ENCODE data around the gene LRBA. TPM values are rescaled to one million over a fixed set of nuclear protein-coding genes. Genes with fewer than 3 reads are reported as not detected.

The LRBA gene
- total and polyA plus RNA-seq, 12 donors: 6.2 to 31.2 (median 23.9) TPM

DNA sequence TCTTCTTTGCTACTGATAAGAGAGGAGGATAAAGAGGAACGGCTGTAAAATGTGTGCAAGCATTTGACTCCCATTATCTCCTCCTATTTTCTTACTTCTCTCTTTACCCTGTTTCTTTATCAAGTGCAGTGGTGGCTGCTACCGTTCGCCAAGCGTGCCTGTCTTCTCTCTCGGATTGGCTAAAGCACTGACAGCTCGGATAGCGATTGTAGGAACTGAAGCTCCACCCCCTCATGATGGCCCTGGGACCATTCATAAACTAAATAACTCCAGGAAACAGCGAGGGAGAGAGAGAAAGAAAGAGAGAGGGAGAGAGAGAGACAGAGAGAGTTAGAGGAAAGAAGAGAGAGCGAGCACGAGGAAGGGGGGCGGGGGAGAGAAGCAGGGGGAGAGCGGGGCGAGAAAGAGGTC, 433.4 kb downstream of the LRBA start:
- intact Hi-C loops (cut with DNase I): loop anchor here in 1 of 10 donors (10.0 kb wide), 1 partner anchor 287 kb away; no protein-coding TSS in a partner anchor
- DNase-seq: no peak
- H3K27ac ChIP-seq: no peak overlapping the region

DNA sequence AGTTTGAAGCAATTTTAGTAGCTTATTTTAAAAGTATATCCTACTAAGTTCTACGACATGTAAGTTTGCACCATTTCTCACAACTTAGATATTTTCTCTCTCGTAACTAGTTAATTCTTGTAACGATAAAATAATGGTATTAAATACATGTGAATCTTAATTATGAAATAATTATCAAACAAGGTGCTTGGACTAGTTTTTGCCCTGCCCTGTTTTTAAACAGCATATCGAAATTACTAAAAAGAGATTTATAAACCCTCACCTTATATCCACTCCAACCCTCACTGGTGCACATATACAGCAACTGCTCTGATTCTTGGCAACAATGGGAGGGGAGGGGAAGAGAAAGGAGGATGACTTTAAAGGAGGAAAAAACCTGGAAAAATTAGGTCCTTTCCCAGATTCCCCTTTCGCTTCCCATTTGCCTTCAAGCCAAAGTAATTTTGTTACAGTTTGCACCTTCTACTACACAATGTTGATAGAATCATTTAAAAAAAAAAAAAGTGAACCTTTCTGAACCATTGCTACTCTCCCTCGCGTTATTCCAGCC, 434.0 kb downstream of the LRBA start:
- H3K4me1 ChIP-seq: peaks cover 0 to 10% (median 0%) of the 10 kb centered on the region in 9 donors
- TF ChIP-seq, protein P1, sequence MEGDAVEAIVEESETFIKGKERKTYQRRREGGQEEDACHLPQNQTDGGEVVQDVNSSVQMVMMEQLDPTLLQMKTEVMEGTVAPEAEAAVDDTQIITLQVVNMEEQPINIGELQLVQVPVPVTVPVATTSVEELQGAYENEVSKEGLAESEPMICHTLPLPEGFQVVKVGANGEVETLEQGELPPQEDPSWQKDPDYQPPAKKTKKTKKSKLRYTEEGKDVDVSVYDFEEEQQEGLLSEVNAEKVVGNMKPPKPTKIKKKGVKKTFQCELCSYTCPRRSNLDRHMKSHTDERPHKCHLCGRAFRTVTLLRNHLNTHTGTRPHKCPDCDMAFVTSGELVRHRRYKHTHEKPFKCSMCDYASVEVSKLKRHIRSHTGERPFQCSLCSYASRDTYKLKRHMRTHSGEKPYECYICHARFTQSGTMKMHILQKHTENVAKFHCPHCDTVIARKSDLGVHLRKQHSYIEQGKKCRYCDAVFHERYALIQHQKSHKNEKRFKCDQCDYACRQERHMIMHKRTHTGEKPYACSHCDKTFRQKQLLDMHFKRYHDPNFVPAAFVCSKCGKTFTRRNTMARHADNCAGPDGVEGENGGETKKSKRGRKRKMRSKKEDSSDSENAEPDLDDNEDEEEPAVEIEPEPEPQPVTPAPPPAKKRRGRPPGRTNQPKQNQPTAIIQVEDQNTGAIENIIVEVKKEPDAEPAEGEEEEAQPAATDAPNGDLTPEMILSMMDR (IDR thresholded peaks at IDR 0.05): no peak
- H3K27me3 ChIP-seq: peaks cover 0 to 51% (median 0%) of the 10 kb centered on the region in 7 donors
- 90 to 92% methylated on average over 7 of the region's 7 CpGs for WGBS, 2 donors
- H3K4me3 ChIP-seq: no peak overlapping the region
- no peak overlapping the region for H3K27ac ChIP-seq
- DNase-seq (no peak), ATAC-seq (no peak)
- H3K36me3 ChIP-seq: peaks cover 0 to 8% (median 0%) of the 10 kb centered on the region in 9 donors
- intact Hi-C loops (cut with DNase I): loop anchor here in 1 of 10 donors (10.0 kb wide), 1 partner anchor 286 kb away; no protein-coding TSS in a partner anchor
- peaks cover 0 to 28% (median 0%) of the 10 kb centered on the region in 11 donors for H3K9me3 ChIP-seq

More for the DNA sequence above, 433.4 kb downstream of the LRBA start:
- peaks cover 0 to 8% (median 0%) of the 10 kb centered on the region in 9 donors for H3K36me3 ChIP-seq
- peak in 1 of 8 donors; percentile 35 for ATAC-seq
- H3K27me3 ChIP-seq: peaks cover 0 to 52% (median 0%) of the 10 kb centered on the region in 7 donors
- H3K9me3 ChIP-seq: peaks cover 0 to 28% (median 0%) of the 10 kb centered on the region in 11 donors
- peak overlapping the region in 5 of 10 donors; percentile 45 to 54 (median 52) for H3K4me3 ChIP-seq
- WGBS, 2 donors: 64 to 78% methylated on average over 13 of the region's 13 CpGs
- TF ChIP-seq, protein P1 (IDR thresholded peaks at IDR 0.05): no peak
- H3K4me1 ChIP-seq: peaks cover 0 to 10% (median 0%) of the 10 kb centered on the region in 9 donors

DNA sequence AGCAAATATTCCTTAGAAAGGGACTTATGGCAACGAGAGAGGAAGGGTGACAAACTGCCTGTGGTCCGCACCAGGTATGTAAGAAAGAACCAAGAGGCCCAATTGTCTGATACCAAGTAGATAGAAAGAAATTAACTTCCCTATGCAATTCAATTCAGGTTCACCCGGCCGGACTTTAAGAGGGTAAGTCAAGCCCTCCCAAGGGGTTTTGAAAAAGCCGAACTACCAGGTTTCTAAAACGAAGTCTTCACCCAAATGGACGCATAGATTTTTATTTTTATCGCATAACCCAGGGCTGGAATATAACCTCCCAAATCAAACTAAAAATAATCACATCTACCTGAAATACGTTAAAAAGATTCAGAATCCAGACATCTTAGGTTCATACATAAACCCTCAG, 434.8 kb downstream of the LRBA start:
- peaks cover 0 to 8% (median 0%) of the 10 kb centered on the region in 9 donors for H3K36me3 ChIP-seq
- peaks cover 0 to 28% (median 0%) of the 10 kb centered on the region in 11 donors for H3K9me3 ChIP-seq
- no peak for DNase-seq
- H3K4me3 ChIP-seq: peak overlapping the region in 6 of 10 donors; percentile 23 to 50 (median 46)
- WGBS, 2 donors: 72 to 89% methylated on average over 9 of the region's 9 CpGs
- H3K27ac ChIP-seq: no peak overlapping the region
- TF ChIP-seq, protein P1 (IDR thresholded peaks at IDR 0.05): no peak
- no peak for ATAC-seq
- H3K4me1 ChIP-seq: peaks cover 0 to 10% (median 0%) of the 10 kb centered on the region in 9 donors
- intact Hi-C loops (cut with DNase I): loop anchor here in 1 of 10 donors (10.0 kb wide), 1 partner anchor 286 kb away; no protein-coding TSS in a partner anchor
- H3K27me3 ChIP-seq: peaks cover 0 to 43% (median 0%) of the 10 kb centered on the region in 7 donors

DNA sequence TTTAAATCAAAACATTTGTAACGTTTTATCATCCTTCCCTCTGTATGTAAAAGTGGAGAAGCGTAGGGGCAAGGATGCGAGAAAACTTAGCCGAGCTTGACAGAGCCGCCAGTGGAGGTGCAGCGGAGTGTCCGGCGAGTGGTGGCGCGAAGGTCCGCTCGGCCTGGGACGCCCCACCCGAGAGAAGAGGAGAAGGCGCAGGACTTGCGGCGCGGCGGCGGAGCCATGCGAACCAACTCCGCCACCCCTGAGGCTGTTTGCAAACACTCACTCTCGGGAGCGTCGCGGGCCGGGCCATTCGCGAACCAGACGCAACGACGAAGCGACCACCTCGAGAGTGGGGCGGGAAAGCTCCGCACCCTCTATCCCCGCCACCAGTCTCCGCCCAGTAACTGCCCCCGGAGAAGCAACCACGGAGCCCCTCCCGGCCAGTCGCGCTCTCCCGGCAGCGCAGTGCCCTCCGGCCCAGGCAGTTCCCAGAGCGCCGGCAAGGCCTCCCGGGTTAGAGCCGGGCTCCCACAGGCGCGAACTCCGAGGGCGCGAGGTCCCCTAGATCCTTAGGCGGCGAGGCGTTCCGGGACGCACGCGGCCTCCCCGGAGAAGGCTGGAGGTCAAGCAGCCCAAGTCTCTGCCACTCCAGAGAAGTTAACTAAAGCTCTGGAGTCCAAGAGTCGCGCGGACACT, 435.4 kb downstream of the LRBA start:
- Histone ChIP-seq H3K9me3 (peaks cover 0 to 28% (median 0%) of the 10 kb centered on the region in 11 donors), H3K27me3 (peaks cover 0 to 37% (median 0%) of the 10 kb centered on the region in 7 donors), H3K36me3 (peaks cover 0 to 8% (median 0%) of the 10 kb centered on the region in 9 donors), H3K4me1 (peaks cover 0 to 10% (median 0%) of the 10 kb centered on the region in 9 donors), H3K4me3 (peak overlapping the region in 9 of 10 donors; percentile 16 to 50 (median 44)), H3K27ac (peak overlapping the region in 1 of 10 donors; percentile 3)
- ATAC-seq (peak; percentile 31 to 67 (median 46)), DNase-seq (peak in 1 of 2 donors; percentile 22)
- intact Hi-C loops (cut with DNase I): loop anchor here in 1 of 10 donors (10.0 kb wide), 1 partner anchor 285 kb away; no protein-coding TSS in a partner anchor
- TF ChIP-seq, protein P1 (IDR thresholded peaks at IDR 0.05): no peak
- 16 to 23% methylated on average over 62 to 66 of the region's 66 CpGs for WGBS, 2 donors
